K562 (cell line): ENCODE measurements around the gene C4orf50.

Experiments
- BHLHE40 ChIP-seq: IDR thresholded peaks from 2 replicates; pipeline ENCODE4 v1.6.1; 2011; ENCODE audit warnings: low read length, improper control_type of control experiment
- BRD9 ChIP-seq: fragments of 450-650 bp; IDR thresholded peaks from 2 replicates; pipeline ENCODE4 v1.6.1; 2018; ENCODE audit warnings: low read depth; ENCODE audit not compliant: partially characterized antibody
- CEBPG ChIP-seq, 3 experiments: fragments of 200-800 bp in 1 of 3; sonication (Bioruptor generic) in 1 of 3; sonication (generic) in 1 of 3; formaldehyde crosslinking in 1 of 3; IDR thresholded peaks in 2 of 3; conservative IDR thresholded peaks in 1 of 3; 2 replicates each; pipeline versions ENCODE4 v1.6.1 to v1.8.0; 2016 to 2022; ENCODE audit warnings: missing compliant biosample characterization in 2 of 3, missing genetic modification characterization in 2 of 3, mild to moderate bottlenecking in 1 of 3, missing genetic modification reagents in 1 of 3
- CSDE1 ChIP-seq, 2 experiments: fragments of 450-650 bp; IDR thresholded peaks; 2 replicates each; pipeline ENCODE4 v1.6.1; 2016; ENCODE audit warnings: mild to moderate bottlenecking in 1 of 2
- EZH2 ChIP-seq: IDR thresholded peaks from 2 replicates; pipeline ENCODE4 v1.6.1; 2012; ENCODE audit warnings: low read depth, mild to moderate bottlenecking, inconsistent platforms, low read length, borderline replicate concordance
- GATAD2A ChIP-seq: fragments of 450-650 bp; IDR thresholded peaks from 2 replicates; pipeline ENCODE4 v1.6.1; 2017
- NFIC ChIP-seq: fragments of 450-650 bp; IDR thresholded peaks from 2 replicates; pipeline ENCODE4 v1.6.1; 2017; ENCODE audit warnings: mild to moderate bottlenecking, inconsistent platforms
- NR2C2 ChIP-seq, 2 experiments: fragments of 200-800 bp in 1 of 2; sonication (Bioruptor generic) in 1 of 2; sonication (generic) in 1 of 2; formaldehyde crosslinking in 1 of 2; IDR thresholded peaks; 2 replicates each; pipeline versions ENCODE4 v1.6.1 to v1.8.0; 2016 to 2022; ENCODE audit warnings: mild to moderate bottlenecking in 1 of 2, missing compliant biosample characterization in 1 of 2, missing genetic modification characterization in 1 of 2, missing genetic modification reagents in 1 of 2
- NRF1 ChIP-seq, 2 experiments: fragments of 450-650 bp; IDR thresholded peaks in 1 of 2; conservative IDR thresholded peaks in 1 of 2; 2 replicates each; pipeline ENCODE4 v1.6.1; 2014; ENCODE audit warnings: mild to moderate bottlenecking in 2 of 2
- RBM22 ChIP-seq: fragments of 200-400 bp; formaldehyde crosslinking; IDR thresholded peaks from 2 replicates; pipeline ENCODE4 v1.6.1; 2018; ENCODE audit warnings: low read length, low read depth; ENCODE audit not compliant: poor library complexity, severe bottlenecking
- RFX5 ChIP-seq: IDR thresholded peaks from 2 replicates; pipeline ENCODE4 v1.6.1; 2011; ENCODE audit warnings: low read depth, mild to moderate bottlenecking, improper control_type of control experiment, low read length
- ZNF224 ChIP-seq: sonication (generic); formaldehyde crosslinking; IDR thresholded peaks from 2 replicates; pipeline ENCODE4 v1.8.0; 2022; ENCODE audit warnings: mild to moderate bottlenecking, missing genetic modification reagents

DNA sequence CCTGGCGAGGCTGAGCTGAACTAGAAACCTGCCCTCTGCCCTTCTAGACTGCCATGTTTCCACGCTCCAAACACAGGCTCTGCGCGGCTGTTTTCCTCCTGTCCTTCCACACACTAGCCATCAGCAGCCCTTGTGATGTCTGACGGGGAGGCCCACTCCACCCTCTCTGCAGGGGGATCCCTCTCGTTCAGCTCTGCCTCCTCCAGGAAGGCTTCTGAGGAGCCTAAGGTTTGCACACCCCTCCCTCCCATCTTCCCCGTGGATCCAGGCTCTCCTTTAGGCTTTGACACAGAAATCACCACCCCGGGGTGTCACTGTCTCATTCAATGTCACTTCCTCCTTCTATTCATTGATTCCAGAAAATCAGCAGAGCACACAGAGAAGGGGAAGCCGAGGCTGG lies 86.7 kb downstream of the C4orf50 start:
- no peak for TF ChIP-seq RBM22
- TF ChIP-seq CSDE1 (IDR thresholded peaks at IDR 0.05) = no peak
- no peak for TF ChIP-seq EZH2
- no peak for TF ChIP-seq NFIC
- TF ChIP-seq BRD9 = no peak
- TF ChIP-seq NRF1 (conservative IDR thresholded peaks at IDR 0.05 in 1 of 2, IDR thresholded peaks at IDR 0.05 in 1 of 2) = no peak
- no peak for TF ChIP-seq NR2C2 (CRISPR knock-in tag; IDR thresholded peaks at IDR 0.05)
- TF ChIP-seq NR2C2 (tag; IDR thresholded peaks at IDR 0.05) = no peak
- no peak for TF ChIP-seq BHLHE40
- TF ChIP-seq CEBPG (CRISPR knock-in tag; IDR thresholded peaks at IDR 0.05) = no peak
- no peak for TF ChIP-seq CEBPG (tag; conservative IDR thresholded peaks at IDR 0.05 in 1 of 2, IDR thresholded peaks at IDR 0.05 in 1 of 2)
- no peak for TF ChIP-seq GATAD2A
- no peak for TF ChIP-seq ZNF224 (CRISPR knock-in tag)
- no peak for TF ChIP-seq RFX5
